ENCODE results near the gene PATZ1.

Gene PATZ1

GRCh38 chr22:31313366-31314147 is 32.6 kb downstream of the PATZ1 start:
- peak; percentile 90 for TF ChIP-seq CTCF (conservative IDR thresholded peaks at IDR 0.05; ENCODE audit: control insufficient read depth, insufficient read depth, low read depth, low read length)
- peak; percentile 67 for DNase-seq (ENCODE audit: low read depth)
- no peak overlapping the region for H3K4me3 ChIP-seq (ENCODE audit: control insufficient read depth, low read depth, low read length)

- no peak for TF ChIP-seq CTCF (conservative IDR thresholded peaks at IDR 0.05; ENCODE audit: control insufficient read depth, insufficient read depth, low read depth, low read length)
- DNase-seq (ENCODE audit: low read depth) = no peak
Observed at GRCh38 chr22:31308181-31308580, 38.0 kb downstream of the PATZ1 start.

GRCh38 chr22:31305194-31305593 is 41.0 kb downstream of the PATZ1 start:
- no peak for DNase-seq (ENCODE audit: low read depth)
- no peak for TF ChIP-seq CTCF (conservative IDR thresholded peaks at IDR 0.05; ENCODE audit: control insufficient read depth, insufficient read depth, low read depth, low read length)
- H3K4me3 ChIP-seq (ENCODE audit: control insufficient read depth, low read depth, low read length) = no peak overlapping the region

More at GRCh38 chr22:31308181-31308580, 38.0 kb downstream of the PATZ1 start:
- H3K4me3 ChIP-seq (ENCODE audit: control insufficient read depth, low read depth, low read length) = no peak overlapping the region

- DNase-seq (ENCODE audit: low read depth) = no peak
- no peak overlapping the region for H3K4me3 ChIP-seq (ENCODE audit: control insufficient read depth, low read depth, low read length)
- TF ChIP-seq CTCF (conservative IDR thresholded peaks at IDR 0.05; ENCODE audit: control insufficient read depth, insufficient read depth, low read depth, low read length) = no peak
Observed at GRCh38 chr22:31302537-31302936, 43.6 kb downstream of the PATZ1 start.

GRCh38 chr22:31302006-31302405 is 44.1 kb downstream of the PATZ1 start:
- no peak for DNase-seq (ENCODE audit: low read depth)
- no peak for TF ChIP-seq CTCF (conservative IDR thresholded peaks at IDR 0.05; ENCODE audit: control insufficient read depth, insufficient read depth, low read depth, low read length)
- no peak overlapping the region for H3K4me3 ChIP-seq (ENCODE audit: control insufficient read depth, low read depth, low read length)

- no peak for DNase-seq (ENCODE audit: low read depth)
- TF ChIP-seq CTCF (conservative IDR thresholded peaks at IDR 0.05; ENCODE audit: control insufficient read depth, insufficient read depth, low read depth, low read length) = no peak
- no peak overlapping the region for H3K4me3 ChIP-seq (ENCODE audit: control insufficient read depth, low read depth, low read length)
Observed at GRCh38 chr22:31300896-31301295, 45.2 kb downstream of the PATZ1 start.
